HEK293T (cell line): ENCODE measurements around the gene ADGRL3.

Source experiments
- ELF4 ChIP-seq: fragments of 450-650 bp; IDR thresholded peaks from 2 replicates; pipeline ENCODE4 v1.6.1; 2017; ENCODE audit warnings: antibody characterized with exemption
- FOXM1 ChIP-seq: fragments of 450-650 bp; IDR thresholded peaks from 2 replicates; pipeline ENCODE4 v1.6.1; 2017; ENCODE audit warnings: mild to moderate bottlenecking, borderline replicate concordance
- HDGF ChIP-seq: fragments of 450-650 bp; IDR thresholded peaks from 2 replicates; pipeline ENCODE4 v1.6.1; 2017; ENCODE audit warnings: antibody characterized with exemption, borderline replicate concordance

DNA sequence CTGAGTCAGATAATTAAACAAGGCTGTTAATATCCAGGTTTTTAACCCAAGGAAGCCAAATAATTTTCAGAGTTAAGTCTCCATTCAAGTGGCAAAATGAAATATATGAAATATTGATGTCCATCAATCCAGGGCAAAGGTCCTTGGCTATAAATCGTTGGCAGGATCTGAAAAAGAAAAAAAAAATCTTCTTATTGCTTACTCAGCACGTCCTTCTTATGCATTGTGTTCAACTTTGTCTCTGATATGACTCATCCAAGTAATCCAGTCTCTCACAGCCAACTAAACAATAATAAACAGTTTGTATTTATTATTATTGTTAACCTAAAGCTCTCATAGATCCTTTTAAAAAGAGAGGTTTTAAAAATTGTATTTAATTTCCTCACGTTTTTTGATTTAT, 851.2 kb downstream of the ADGRL3 start:
- TF ChIP-seq ELF4 (no peak), FOXM1 (no peak), HDGF (no peak)
